OCI-LY1 (cell line): ENCODE data around the gene KCMF1.

Experiments
- EZH2 ChIP-seq: fragments of 200-600 bp; sonication (generic), shearing (Covaris generic); IDR thresholded peaks from 2 replicates; pipeline ENCODE4 v1.8.0; 2017; ENCODE audit warnings: borderline replicate concordance, mixed run types, mild to moderate bottlenecking, antibody characterized with exemption, low read length, moderate library complexity, mixed read lengths
- TF ChIP-seq, protein P1 (sequence below): fragments of 200-600 bp; sonication (generic), shearing (Covaris generic); IDR thresholded peaks from 2 replicates; pipeline ENCODE4 v1.5.1; 2017; ENCODE audit warnings: mild to moderate bottlenecking, antibody characterized with exemption, low read length, moderate library complexity, mixed read lengths

DNA sequence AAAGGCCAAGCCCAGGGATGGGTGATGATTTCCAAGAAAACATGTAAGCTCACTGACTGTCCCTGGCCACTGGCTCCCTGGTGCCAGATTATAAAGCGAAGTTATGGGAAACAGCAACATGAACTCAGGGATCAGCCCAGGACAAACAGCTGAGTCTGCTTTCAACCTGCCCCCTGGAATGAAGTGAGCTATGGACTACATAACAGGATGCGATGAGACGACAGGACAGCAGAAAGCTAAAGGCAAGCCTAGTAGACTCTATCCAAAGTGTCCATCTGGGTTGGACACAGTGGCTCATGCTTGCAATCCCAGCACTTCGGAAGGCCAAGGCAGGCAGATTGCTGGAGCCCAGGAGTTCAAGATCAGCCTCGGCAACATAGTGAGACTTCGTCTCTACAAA is 16.6 kb upstream of the KCMF1 start:
- TF ChIP-seq, protein P1, sequence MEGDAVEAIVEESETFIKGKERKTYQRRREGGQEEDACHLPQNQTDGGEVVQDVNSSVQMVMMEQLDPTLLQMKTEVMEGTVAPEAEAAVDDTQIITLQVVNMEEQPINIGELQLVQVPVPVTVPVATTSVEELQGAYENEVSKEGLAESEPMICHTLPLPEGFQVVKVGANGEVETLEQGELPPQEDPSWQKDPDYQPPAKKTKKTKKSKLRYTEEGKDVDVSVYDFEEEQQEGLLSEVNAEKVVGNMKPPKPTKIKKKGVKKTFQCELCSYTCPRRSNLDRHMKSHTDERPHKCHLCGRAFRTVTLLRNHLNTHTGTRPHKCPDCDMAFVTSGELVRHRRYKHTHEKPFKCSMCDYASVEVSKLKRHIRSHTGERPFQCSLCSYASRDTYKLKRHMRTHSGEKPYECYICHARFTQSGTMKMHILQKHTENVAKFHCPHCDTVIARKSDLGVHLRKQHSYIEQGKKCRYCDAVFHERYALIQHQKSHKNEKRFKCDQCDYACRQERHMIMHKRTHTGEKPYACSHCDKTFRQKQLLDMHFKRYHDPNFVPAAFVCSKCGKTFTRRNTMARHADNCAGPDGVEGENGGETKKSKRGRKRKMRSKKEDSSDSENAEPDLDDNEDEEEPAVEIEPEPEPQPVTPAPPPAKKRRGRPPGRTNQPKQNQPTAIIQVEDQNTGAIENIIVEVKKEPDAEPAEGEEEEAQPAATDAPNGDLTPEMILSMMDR = no peak
- TF ChIP-seq EZH2 = no peak
